Left ventricle myocardium inferior (tissue), 1 donor: ENCODE measurements around the gene HHAT. TPM values are rescaled to one million over a fixed set of nuclear protein-coding genes. Genes with fewer than 3 reads are reported as not detected.

ENCODE experiments used
- DNase-seq: peaks from one replicate; pipeline ENCODE4 v3.0.0-alpha.2; 2020
- H3K27ac ChIP-seq: fragments of 200-600 bp; replicated peaks from 2 replicates; pipeline ENCODE4 v1.8.0; 2021
- H3K27me3 ChIP-seq: fragments of 200-600 bp; 2 replicates; pipeline ENCODE4 v1.8.0; 2021; ENCODE audit warnings: low read depth
- H3K36me3 ChIP-seq: fragments of 200-600 bp; 2 replicates; pipeline ENCODE4 v1.8.0; 2021
- H3K4me1 ChIP-seq: fragments of 200-600 bp; 2 replicates; pipeline ENCODE4 v1.8.0; 2021
- H3K4me3 ChIP-seq: fragments of 200-600 bp; 2 replicates; pipeline ENCODE4 v1.8.0; 2021; ENCODE audit warnings: mild to moderate bottlenecking, moderate library complexity
- H3K9me3 ChIP-seq: fragments of 200-600 bp; replicated peaks from 2 replicates; pipeline ENCODE4 v1.8.0; 2021
- CTCF ChIP-seq: fragments of 200-600 bp; IDR thresholded peaks from 2 replicates; pipeline ENCODE4 v1.8.0; 2021; ENCODE audit warnings: antibody characterized with exemption, mild to moderate bottlenecking, borderline replicate concordance
- intact Hi-C: fragments of 100-400 bp; cut with micrococcal nuclease; formaldehyde crosslinking; loops from one replicate; pipeline ENCODE4 v1.11.0; 2022
- total RNA-seq: library from RNA; stranded (reverse); fragmentation: NEBNext Ultra II Directional; extraction: Animal tissue kit (Norgen Biotek cat#: 25700); gene quantifications from one replicate; pipeline ENCODE4 v1.2.1, GENCODE V29; 2021
- donor health status: DM: no; HTN: yes; CAD: no; lungs with severe emphysema.

Gene HHAT
- total RNA-seq, 1 donor from 2014 or later = 2.1 TPM

- peaks cover 19% of the 10 kb centered on the region for H3K4me1 ChIP-seq
- no peaks in the 10 kb centered on the region for H3K9me3 ChIP-seq
- H3K27ac ChIP-seq = no peak overlapping the region
- no peak for DNase-seq
- H3K36me3 ChIP-seq = no peaks in the 10 kb centered on the region
- intact Hi-C loops = no loop called here
- H3K4me3 ChIP-seq = no peak overlapping the region
- no peaks in the 10 kb centered on the region for H3K27me3 ChIP-seq
- TF ChIP-seq CTCF = no peak
These were observed 14.8 kb upstream of the HHAT start for GRCh38 chr1:210313921-210314320.

DNA sequence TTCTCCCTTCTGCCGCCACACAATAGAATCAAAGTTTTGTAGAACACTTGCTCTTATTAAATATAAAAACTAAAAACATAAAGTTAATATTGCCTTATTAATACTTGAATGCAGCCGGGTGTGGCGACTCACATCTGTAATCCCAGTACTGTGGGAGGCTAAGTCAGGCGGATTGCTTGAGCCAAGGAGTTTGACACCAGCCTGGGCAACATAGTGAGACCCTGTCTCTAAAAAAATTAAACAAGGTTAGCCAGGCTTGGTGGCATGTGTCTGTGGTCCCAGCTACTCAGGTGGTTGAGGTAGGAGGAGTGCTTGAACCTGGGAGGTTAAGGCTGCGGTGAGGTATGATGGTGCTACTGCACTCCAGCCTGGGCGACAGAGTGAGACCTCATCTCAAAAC lies 13.2 kb upstream of the HHAT start:
- Histone ChIP-seq H3K27ac (no peak overlapping the region), H3K4me1 (peaks cover 19% of the 10 kb centered on the region), H3K9me3 (no peaks in the 10 kb centered on the region), H3K4me3 (no peak overlapping the region), H3K27me3 (no peaks in the 10 kb centered on the region), H3K36me3 (no peaks in the 10 kb centered on the region)
- DNase-seq = no peak
- TF ChIP-seq CTCF = no peak
- intact Hi-C loops = no loop called here

DNA sequence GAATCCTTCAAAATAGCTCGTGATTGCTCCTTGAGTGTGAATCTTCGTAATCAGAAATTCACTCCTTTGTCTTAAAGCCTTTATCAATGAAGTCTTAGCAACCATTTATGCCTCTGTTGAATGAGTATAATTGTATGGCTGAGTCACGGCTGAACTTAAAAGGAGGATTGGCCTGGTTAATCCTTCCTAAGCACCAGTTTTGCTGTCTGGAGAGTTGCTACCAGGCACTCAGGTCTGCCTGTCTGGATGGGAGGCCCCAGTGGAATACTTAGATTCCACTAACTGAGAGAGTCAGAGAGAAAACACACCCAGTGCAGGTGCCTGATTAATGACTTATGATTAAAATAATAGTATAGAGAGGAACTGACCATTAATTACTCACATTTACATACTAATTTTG lies 7.6 kb upstream of the HHAT start:
- intact Hi-C loops = no loop called here
- no peak for TF ChIP-seq CTCF

DNA sequence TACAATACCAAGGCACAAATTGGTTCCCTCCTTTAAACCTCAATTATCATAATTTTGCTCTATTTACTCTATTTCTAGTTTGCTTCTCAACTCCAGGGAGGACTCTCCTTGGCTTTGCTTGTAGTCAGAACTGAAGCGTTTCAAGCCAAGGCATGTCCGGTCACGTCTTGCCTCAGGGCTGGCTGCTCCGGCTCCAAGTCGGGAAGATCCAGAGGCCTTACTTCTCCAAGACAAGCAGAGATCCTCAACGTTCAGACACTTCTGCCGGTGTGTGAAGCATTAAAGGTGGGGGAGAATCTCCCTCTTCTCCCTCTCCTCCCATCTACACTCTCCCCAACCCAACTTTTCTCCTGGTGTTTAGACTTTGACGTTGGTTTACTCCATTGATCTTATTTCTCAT lies 7.2 kb upstream of the HHAT start:
- no peak for TF ChIP-seq CTCF
- H3K36me3 ChIP-seq = no peaks in the 10 kb centered on the region
- H3K4me1 ChIP-seq = no peaks in the 10 kb centered on the region
- no peaks in the 10 kb centered on the region for H3K27me3 ChIP-seq
- intact Hi-C loops = no loop called here
- H3K9me3 ChIP-seq = peaks cover 26% of the 10 kb centered on the region
- no peak overlapping the region for H3K4me3 ChIP-seq
- H3K27ac ChIP-seq = no peak overlapping the region
- no peak for DNase-seq

More for the DNA sequence above, 7.6 kb upstream of the HHAT start:
- H3K36me3 ChIP-seq = no peaks in the 10 kb centered on the region
- H3K4me3 ChIP-seq = no peak overlapping the region
- H3K4me1 ChIP-seq = no peaks in the 10 kb centered on the region
- H3K27ac ChIP-seq = no peak overlapping the region
- no peak for DNase-seq
- peaks cover 26% of the 10 kb centered on the region for H3K9me3 ChIP-seq
- H3K27me3 ChIP-seq = no peaks in the 10 kb centered on the region

GRCh38 chr1:210323957-210324356 lies 4.7 kb upstream of the HHAT start:
- H3K9me3 ChIP-seq = peaks cover 26% of the 10 kb centered on the region
- H3K27me3 ChIP-seq = no peaks in the 10 kb centered on the region
- no peak overlapping the region for H3K4me3 ChIP-seq
- intact Hi-C loops = no loop called here
- DNase-seq = no peak
- peaks cover 13% of the 10 kb centered on the region for H3K4me1 ChIP-seq
- TF ChIP-seq CTCF = no peak
- H3K36me3 ChIP-seq = no peaks in the 10 kb centered on the region
- no peak overlapping the region for H3K27ac ChIP-seq
